Nephron progenitor cell (in vitro differentiated cells): ENCODE results near the gene PKP1.

Experiments used
- DNase-seq: peaks from one replicate; pipeline ENCODE4 v3.0.0; 2021
- H3K27ac Mint-ChIP-seq: 2 replicates; pipeline ENCODE4 v1.8.0; 2021; ENCODE audit warnings: mild to moderate bottlenecking, moderate library complexity, mixed read lengths
- H3K27me3 Mint-ChIP-seq: 2 replicates; pipeline ENCODE4 v1.8.0; 2021; ENCODE audit warnings: mild to moderate bottlenecking, low read depth, mixed read lengths; ENCODE audit not compliant: poor library complexity
- H3K36me3 Mint-ChIP-seq: 2 replicates; pipeline ENCODE4 v1.8.0; 2021; ENCODE audit warnings: low read depth, mixed read lengths
- H3K4me1 Mint-ChIP-seq: 2 replicates; pipeline ENCODE4 v1.8.0; 2021; ENCODE audit warnings: mixed read lengths
- H3K4me3 Mint-ChIP-seq: 2 replicates; pipeline ENCODE4 v1.8.0; 2021; ENCODE audit warnings: mild to moderate bottlenecking, moderate library complexity, mixed read lengths
- H3K9me3 Mint-ChIP-seq: 2 replicates; pipeline ENCODE4 v1.8.0; 2021; ENCODE audit warnings: mild to moderate bottlenecking, moderate library complexity, mixed read lengths
- TF ChIP-seq, protein P1 (sequence below): fragments of 200-600 bp; sonication (generic); IDR thresholded peaks from 2 replicates; pipeline ENCODE4 v1.5.0; 2021; ENCODE audit warnings: antibody characterized with exemption

The PKP1 gene

DNA sequence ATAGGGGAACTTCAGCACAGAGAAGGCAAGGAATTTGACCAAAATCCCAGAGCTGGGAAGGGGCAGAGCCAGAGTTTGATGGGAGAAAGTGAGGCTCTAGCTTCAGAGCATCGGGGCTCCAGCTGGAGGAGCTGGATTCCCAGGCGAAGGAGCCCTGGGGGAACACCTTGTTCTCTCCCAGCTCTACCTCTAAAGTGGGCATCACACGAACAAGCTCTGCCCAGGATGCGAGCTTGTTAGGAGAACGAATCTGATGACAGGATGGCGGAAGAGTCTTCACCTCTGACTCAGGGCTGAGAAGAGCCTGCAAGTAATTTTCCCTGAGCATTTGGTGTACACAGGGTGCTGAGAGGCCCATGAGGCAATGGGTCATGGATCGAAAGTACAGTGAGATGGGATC lies 72.2 kb downstream of the PKP1 start:
- TF ChIP-seq, protein P1, sequence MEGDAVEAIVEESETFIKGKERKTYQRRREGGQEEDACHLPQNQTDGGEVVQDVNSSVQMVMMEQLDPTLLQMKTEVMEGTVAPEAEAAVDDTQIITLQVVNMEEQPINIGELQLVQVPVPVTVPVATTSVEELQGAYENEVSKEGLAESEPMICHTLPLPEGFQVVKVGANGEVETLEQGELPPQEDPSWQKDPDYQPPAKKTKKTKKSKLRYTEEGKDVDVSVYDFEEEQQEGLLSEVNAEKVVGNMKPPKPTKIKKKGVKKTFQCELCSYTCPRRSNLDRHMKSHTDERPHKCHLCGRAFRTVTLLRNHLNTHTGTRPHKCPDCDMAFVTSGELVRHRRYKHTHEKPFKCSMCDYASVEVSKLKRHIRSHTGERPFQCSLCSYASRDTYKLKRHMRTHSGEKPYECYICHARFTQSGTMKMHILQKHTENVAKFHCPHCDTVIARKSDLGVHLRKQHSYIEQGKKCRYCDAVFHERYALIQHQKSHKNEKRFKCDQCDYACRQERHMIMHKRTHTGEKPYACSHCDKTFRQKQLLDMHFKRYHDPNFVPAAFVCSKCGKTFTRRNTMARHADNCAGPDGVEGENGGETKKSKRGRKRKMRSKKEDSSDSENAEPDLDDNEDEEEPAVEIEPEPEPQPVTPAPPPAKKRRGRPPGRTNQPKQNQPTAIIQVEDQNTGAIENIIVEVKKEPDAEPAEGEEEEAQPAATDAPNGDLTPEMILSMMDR = no peak
- H3K27ac Mint-ChIP-seq = no peak overlapping the region
- no peaks in the 10 kb centered on the region for H3K36me3 Mint-ChIP-seq
- H3K27me3 Mint-ChIP-seq = peaks cover 12% of the 10 kb centered on the region
- no peak overlapping the region for H3K4me3 Mint-ChIP-seq
- DNase-seq = no peak
- peaks cover 17% of the 10 kb centered on the region for H3K4me1 Mint-ChIP-seq
- no peaks in the 10 kb centered on the region for H3K9me3 Mint-ChIP-seq

DNA sequence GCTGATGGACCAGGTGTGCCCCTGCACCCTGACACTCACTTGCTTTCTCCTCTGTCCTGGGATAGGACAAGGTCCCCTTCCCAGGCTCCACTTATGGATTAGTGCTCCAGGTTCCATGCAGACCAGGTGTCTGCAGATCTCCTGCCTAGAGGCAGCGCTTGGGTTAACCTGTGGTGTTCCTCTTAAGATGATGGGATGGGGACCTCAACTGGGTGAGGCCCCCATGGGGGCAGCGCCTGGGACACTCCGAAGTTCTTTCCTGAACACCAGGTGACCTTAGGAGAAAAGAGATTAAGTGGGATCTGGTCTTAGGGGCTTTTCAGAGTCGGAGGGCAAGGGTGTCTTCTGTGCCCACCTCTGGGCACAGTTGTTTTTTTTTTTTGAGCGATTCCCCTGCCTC lies 72.9 kb downstream of the PKP1 start:
- H3K4me1 Mint-ChIP-seq = peaks cover 13% of the 10 kb centered on the region
- TF ChIP-seq, protein P1 = no peak
- DNase-seq = no peak
- no peak overlapping the region for H3K27ac Mint-ChIP-seq
- H3K4me3 Mint-ChIP-seq = no peak overlapping the region
- no peaks in the 10 kb centered on the region for H3K9me3 Mint-ChIP-seq
- H3K36me3 Mint-ChIP-seq = no peaks in the 10 kb centered on the region
- H3K27me3 Mint-ChIP-seq = peaks cover 7% of the 10 kb centered on the region

- H3K36me3 Mint-ChIP-seq = no peaks in the 10 kb centered on the region
- no peak for DNase-seq
- no peak overlapping the region for H3K27ac Mint-ChIP-seq
- TF ChIP-seq, protein P1 = no peak
- peaks cover 10% of the 10 kb centered on the region for H3K4me1 Mint-ChIP-seq
- peaks cover 6% of the 10 kb centered on the region for H3K27me3 Mint-ChIP-seq
- H3K9me3 Mint-ChIP-seq = no peaks in the 10 kb centered on the region
- H3K4me3 Mint-ChIP-seq = no peak overlapping the region
Observed at GRCh38 chr1:201356701-201357100, 73.4 kb downstream of the PKP1 start.

DNA sequence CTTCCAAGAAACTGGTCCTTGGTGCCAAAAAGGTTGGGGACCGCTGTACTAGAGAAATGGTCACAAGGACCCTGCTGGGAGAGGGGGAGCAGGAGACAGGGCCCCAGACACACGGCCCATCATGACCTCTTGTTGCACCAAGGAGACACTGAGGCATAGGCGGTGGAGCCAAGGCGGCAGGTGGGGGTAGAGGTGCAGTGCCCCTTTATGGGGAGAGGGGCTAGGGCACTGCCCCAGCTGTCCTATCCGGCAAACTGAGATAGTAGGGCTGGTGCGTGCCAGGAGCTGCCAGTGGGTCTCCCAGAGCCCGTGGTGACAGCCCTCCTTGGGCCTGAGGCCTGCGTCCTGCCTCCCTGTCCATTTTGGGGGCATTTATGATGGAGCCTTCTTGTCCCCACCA lies 73.9 kb downstream of the PKP1 start:
- Mint-ChIP-seq H3K27me3 (peaks cover 6% of the 10 kb centered on the region), H3K4me3 (no peak overlapping the region), H3K27ac (no peak overlapping the region), H3K36me3 (no peaks in the 10 kb centered on the region), H3K9me3 (no peaks in the 10 kb centered on the region), H3K4me1 (peaks cover 14% of the 10 kb centered on the region)
- TF ChIP-seq, protein P1 = no peak
- DNase-seq = no peak

- Mint-ChIP-seq H3K4me1 (peaks cover 14% of the 10 kb centered on the region), H3K4me3 (no peak overlapping the region), H3K27ac (no peak overlapping the region), H3K27me3 (peaks cover 6% of the 10 kb centered on the region), H3K36me3 (no peaks in the 10 kb centered on the region), H3K9me3 (no peaks in the 10 kb centered on the region)
- no peak for DNase-seq
- TF ChIP-seq, protein P1 = no peak
Observed at GRCh38 chr1:201357636-201358348, 74.5 kb downstream of the PKP1 start.

DNA sequence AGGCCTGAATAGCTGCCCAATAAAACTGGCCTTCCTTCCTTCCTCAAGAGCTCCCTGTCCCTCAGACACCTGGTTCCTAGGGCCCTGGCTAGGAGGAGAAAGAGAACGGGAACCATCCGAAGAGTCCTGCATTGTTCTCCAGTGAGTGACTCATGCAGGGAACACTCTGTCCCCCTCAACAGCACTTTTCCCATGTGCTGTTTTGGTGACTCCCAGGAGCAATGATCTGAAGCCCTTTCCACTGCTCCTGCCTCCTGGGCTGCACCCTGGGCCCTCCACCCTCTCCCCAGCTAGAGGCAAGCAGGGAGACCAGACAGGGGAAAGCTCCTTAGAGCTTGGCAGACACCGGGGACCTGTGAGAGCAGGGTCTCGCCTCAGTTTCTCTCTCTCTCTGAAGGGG lies 75.3 kb downstream of the PKP1 start:
- no peaks in the 10 kb centered on the region for H3K9me3 Mint-ChIP-seq
- no peak overlapping the region for H3K27ac Mint-ChIP-seq
- H3K36me3 Mint-ChIP-seq = no peaks in the 10 kb centered on the region
- TF ChIP-seq, protein P1 = no peak
- H3K4me1 Mint-ChIP-seq = peaks cover 19% of the 10 kb centered on the region
- H3K4me3 Mint-ChIP-seq = no peak overlapping the region
- no peak for DNase-seq
- H3K27me3 Mint-ChIP-seq = peaks cover 10% of the 10 kb centered on the region
